ENCODE data around the gene ZFR.

- TF ChIP-seq EZH2 (IDR thresholded peaks at IDR 0.05; ENCODE audit: borderline replicate concordance, low read depth, low read length, severe bottlenecking) = no peak
- no peak for TF ChIP-seq CTCF (IDR thresholded peaks at IDR 0.05; ENCODE audit: borderline replicate concordance, extremely low read depth, low read length, poor library complexity, severe bottlenecking)
Observed at GRCh38 chr5:32434221-32434620, 10.3 kb downstream of the ZFR start.
